WTC11 (cell line): ENCODE measurements around the gene DDX10. TPM values are rescaled to one million over a fixed set of nuclear protein-coding genes. Genes with fewer than 3 reads are reported as not detected.

Experiments used
- ATAC-seq: fragments of 200-7000 bp; cut with Tn5 transposase; 2 replicates; pipeline ENCODE4 v1.10.0; 2021; ENCODE audit warnings: mild to moderate bottlenecking, moderate library complexity
- CTCF ChIA-PET: fragments of 300-600 bp; sonication (Branson Sonifier 250); formaldehyde crosslinking; loops from one replicate; lab custom pipeline; 2021; ENCODE audit warnings: antibody characterized with exemption; lab: Charles Lee
- POLR2A ChIA-PET: fragments of 350-600 bp; sonication (Branson Sonifier 250); formaldehyde crosslinking; loops from one replicate; lab custom pipeline; 2021; ENCODE audit warnings: antibody characterized with exemption; lab: Charles Lee
- DNase-seq: peaks from one replicate; pipeline ENCODE4 v3.0.0; 2021; ENCODE audit warnings: low spot score
- H3K27ac Mint-ChIP-seq: 2 replicates; pipeline ENCODE4 v1.8.0; 2021; ENCODE audit warnings: mixed read lengths
- H3K27me3 Mint-ChIP-seq: 2 replicates; pipeline ENCODE4 v1.8.0; 2021; ENCODE audit warnings: low read depth, mild to moderate bottlenecking, moderate library complexity, mixed read lengths
- H3K36me3 Mint-ChIP-seq: 2 replicates; pipeline ENCODE4 v1.8.0; 2021; ENCODE audit warnings: mixed read lengths
- H3K4me1 Mint-ChIP-seq: 2 replicates; pipeline ENCODE4 v1.8.0; 2022; ENCODE audit warnings: mixed read lengths
- H3K4me3 Mint-ChIP-seq: 2 replicates; pipeline ENCODE4 v1.8.0; 2021; ENCODE audit warnings: mild to moderate bottlenecking, moderate library complexity, mixed read lengths
- H3K9me3 Mint-ChIP-seq: 2 replicates; pipeline ENCODE4 v1.8.0; 2021; ENCODE audit warnings: mixed read lengths
- ATF2 ChIP-seq: sonication (generic); formaldehyde crosslinking; IDR thresholded peaks from 2 replicates; pipeline ENCODE4 v1.8.1; 2022; ENCODE audit warnings: low read depth, missing genetic modification reagents, borderline replicate concordance
- EMX1 ChIP-seq: fragments of 250-450 bp; sonication (Bioruptor Pico); IDR thresholded peaks from 2 replicates; pipeline ENCODE4 v1.8.0; 2021; ENCODE audit warnings: mild to moderate bottlenecking
- ETV6 ChIP-seq: sonication (generic); formaldehyde crosslinking; IDR thresholded peaks from 2 replicates; pipeline ENCODE4 v1.8.1; 2022; ENCODE audit warnings: mild to moderate bottlenecking, missing genetic modification reagents
- JUN ChIP-seq: sonication (generic); formaldehyde crosslinking; IDR thresholded peaks from 2 replicates; pipeline ENCODE4 v1.8.0; 2023; ENCODE audit warnings: mild to moderate bottlenecking, missing genetic modification reagents
- PRDM15 ChIP-seq: sonication (generic); formaldehyde crosslinking; IDR thresholded peaks from 2 replicates; pipeline ENCODE4 v1.8.0; 2022; ENCODE audit warnings: missing genetic modification reagents
- SOX15 ChIP-seq: fragments of 250-450 bp; sonication (Bioruptor Pico); IDR thresholded peaks from 2 replicates; pipeline ENCODE4 v1.9.0; 2021; ENCODE audit warnings: mild to moderate bottlenecking
- SP1 ChIP-seq: sonication (generic); formaldehyde crosslinking; conservative IDR thresholded peaks from 2 replicates; pipeline ENCODE4 v1.8.1; 2022; ENCODE audit warnings: missing genetic modification reagents
- TP53 ChIP-seq: sonication (generic); formaldehyde crosslinking; IDR thresholded peaks from 2 replicates; pipeline ENCODE4 v1.8.1; 2023; ENCODE audit warnings: mild to moderate bottlenecking, missing genetic modification reagents
- ZMAT4 ChIP-seq: fragments of 250-450 bp; sonication (Bioruptor Pico); IDR thresholded peaks from 2 replicates; pipeline ENCODE4 v1.9.0; 2021; ENCODE audit warnings: mild to moderate bottlenecking
- ZNF396 ChIP-seq: fragments of 250-450 bp; sonication (Bioruptor Pico); IDR thresholded peaks from 2 replicates; pipeline ENCODE4 v1.8.0; 2021; ENCODE audit warnings: mild to moderate bottlenecking, moderate library complexity, borderline replicate concordance
- ZNF423 ChIP-seq: fragments of 250-450 bp; sonication (Bioruptor Pico); IDR thresholded peaks from 2 replicates; pipeline ENCODE4 v2.1.2; 2022; ENCODE audit warnings: mild to moderate bottlenecking, moderate library complexity
- ZSCAN18 ChIP-seq: fragments of 250-450 bp; sonication (Bioruptor Pico); IDR thresholded peaks from 2 replicates; pipeline ENCODE4 v2.1.2; 2022; ENCODE audit warnings: mild to moderate bottlenecking, moderate library complexity
- total RNA-seq: library from RNA; stranded (reverse); gene quantifications from 3 replicates; pipeline ENCODE4 v1.2.3, GENCODE V29; 2021
- TF ChIP-seq, protein P1 (sequence below): sonication (generic); formaldehyde crosslinking; IDR thresholded peaks from 2 replicates; pipeline ENCODE4 v1.8.0; 2022; ENCODE audit warnings: mild to moderate bottlenecking, missing genetic modification reagents
- TF ChIP-seq, protein P2 (sequence below): sonication (generic); formaldehyde crosslinking; conservative IDR thresholded peaks from 2 replicates; pipeline ENCODE4 v1.8.1; 2022; ENCODE audit warnings: mild to moderate bottlenecking, missing genetic modification reagents
- TF ChIP-seq, protein P3 (sequence below): sonication (generic); formaldehyde crosslinking; conservative IDR thresholded peaks from 2 replicates; pipeline ENCODE4 v1.8.1; 2023; ENCODE audit warnings: mild to moderate bottlenecking, low read depth, missing genetic modification reagents, moderate library complexity
- TF ChIP-seq, protein P4 (sequence below): fragments of 200-600 bp; IDR thresholded peaks from 2 replicates; pipeline ENCODE4 v1.8.0; 2022; ENCODE audit warnings: antibody characterized with exemption
- TF ChIP-seq, protein P5 (sequence below): fragments of 250-450 bp; sonication (Bioruptor Pico); IDR thresholded peaks from 2 replicates; pipeline ENCODE4 v1.8.0; 2021; ENCODE audit warnings: mild to moderate bottlenecking

The DDX10 gene
- total RNA-seq, 1 experiment from 2014 or later = 56.8 TPM

- TF ChIP-seq JUN = no peak
- TF ChIP-seq, protein P1, sequence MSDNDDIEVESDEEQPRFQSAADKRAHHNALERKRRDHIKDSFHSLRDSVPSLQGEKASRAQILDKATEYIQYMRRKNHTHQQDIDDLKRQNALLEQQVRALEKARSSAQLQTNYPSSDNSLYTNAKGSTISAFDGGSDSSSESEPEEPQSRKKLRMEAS (CRISPR knock-in tag) = no peak
- TF ChIP-seq ZNF423 = no peak
- no peak for TF ChIP-seq ETV6 (CRISPR knock-in tag)
- no peak for TF ChIP-seq SOX15
- no peak for TF ChIP-seq ZSCAN18 (CRISPR knock-in tag)
- no peak for TF ChIP-seq SP1 (CRISPR knock-in tag)
- TF ChIP-seq, protein P2, sequence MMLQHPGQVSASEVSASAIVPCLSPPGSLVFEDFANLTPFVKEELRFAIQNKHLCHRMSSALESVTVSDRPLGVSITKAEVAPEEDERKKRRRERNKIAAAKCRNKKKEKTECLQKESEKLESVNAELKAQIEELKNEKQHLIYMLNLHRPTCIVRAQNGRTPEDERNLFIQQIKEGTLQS (CRISPR knock-in tag) = no peak
- no peak for TF ChIP-seq EMX1 (CRISPR knock-in tag)
Observed at GRCh38 chr11:108854346-108854745, 189.5 kb downstream of the DDX10 start (continued).

DNA sequence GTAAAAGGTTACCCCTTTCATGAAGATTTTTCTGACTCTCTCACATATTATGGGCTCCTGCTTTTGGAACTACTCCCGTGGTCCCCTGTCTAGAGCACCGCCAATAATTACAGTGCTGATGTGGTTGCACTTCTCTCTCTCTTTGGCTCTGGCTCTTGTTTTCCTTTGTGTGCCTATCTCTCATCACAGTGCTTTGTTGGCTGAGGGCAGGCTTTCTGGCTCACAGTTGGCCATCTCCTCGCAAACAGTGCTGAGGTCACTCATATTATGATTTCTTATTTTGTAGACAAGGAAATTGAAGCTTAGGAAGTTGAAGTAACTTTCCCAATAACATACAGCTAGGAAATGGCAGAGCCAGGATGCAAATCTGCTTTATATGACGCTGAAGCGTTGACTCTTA, 192.5 kb downstream of the DDX10 start:
- no peak for ATAC-seq
- H3K4me3 Mint-ChIP-seq = no peak overlapping the region
- no peak for DNase-seq
- no peaks in the 10 kb centered on the region for H3K36me3 Mint-ChIP-seq
- ChIA-PET POLR2A (interaction anchor here (0.6 kb wide), 1 partner anchor 70 kb away, joined by 6 read pairs; no protein-coding TSS in a partner anchor), CTCF (interaction anchor here (1.8 kb wide), 1 partner anchor 14 kb away, joined by 6 read pairs; no protein-coding TSS in a partner anchor)
- TF ChIP-seq, protein P3, sequence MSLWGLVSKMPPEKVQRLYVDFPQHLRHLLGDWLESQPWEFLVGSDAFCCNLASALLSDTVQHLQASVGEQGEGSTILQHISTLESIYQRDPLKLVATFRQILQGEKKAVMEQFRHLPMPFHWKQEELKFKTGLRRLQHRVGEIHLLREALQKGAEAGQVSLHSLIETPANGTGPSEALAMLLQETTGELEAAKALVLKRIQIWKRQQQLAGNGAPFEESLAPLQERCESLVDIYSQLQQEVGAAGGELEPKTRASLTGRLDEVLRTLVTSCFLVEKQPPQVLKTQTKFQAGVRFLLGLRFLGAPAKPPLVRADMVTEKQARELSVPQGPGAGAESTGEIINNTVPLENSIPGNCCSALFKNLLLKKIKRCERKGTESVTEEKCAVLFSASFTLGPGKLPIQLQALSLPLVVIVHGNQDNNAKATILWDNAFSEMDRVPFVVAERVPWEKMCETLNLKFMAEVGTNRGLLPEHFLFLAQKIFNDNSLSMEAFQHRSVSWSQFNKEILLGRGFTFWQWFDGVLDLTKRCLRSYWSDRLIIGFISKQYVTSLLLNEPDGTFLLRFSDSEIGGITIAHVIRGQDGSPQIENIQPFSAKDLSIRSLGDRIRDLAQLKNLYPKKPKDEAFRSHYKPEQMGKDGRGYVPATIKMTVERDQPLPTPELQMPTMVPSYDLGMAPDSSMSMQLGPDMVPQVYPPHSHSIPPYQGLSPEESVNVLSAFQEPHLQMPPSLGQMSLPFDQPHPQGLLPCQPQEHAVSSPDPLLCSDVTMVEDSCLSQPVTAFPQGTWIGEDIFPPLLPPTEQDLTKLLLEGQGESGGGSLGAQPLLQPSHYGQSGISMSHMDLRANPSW = no peak
- TF ChIP-seq ZMAT4 (CRISPR knock-in tag) (no peak), ATF2 (CRISPR knock-in tag) (no peak), TP53 (CRISPR knock-in tag) (no peak), PRDM15 (CRISPR knock-in tag) (no peak), ZNF396 (CRISPR knock-in tag) (no peak)
- TF ChIP-seq, protein P4, sequence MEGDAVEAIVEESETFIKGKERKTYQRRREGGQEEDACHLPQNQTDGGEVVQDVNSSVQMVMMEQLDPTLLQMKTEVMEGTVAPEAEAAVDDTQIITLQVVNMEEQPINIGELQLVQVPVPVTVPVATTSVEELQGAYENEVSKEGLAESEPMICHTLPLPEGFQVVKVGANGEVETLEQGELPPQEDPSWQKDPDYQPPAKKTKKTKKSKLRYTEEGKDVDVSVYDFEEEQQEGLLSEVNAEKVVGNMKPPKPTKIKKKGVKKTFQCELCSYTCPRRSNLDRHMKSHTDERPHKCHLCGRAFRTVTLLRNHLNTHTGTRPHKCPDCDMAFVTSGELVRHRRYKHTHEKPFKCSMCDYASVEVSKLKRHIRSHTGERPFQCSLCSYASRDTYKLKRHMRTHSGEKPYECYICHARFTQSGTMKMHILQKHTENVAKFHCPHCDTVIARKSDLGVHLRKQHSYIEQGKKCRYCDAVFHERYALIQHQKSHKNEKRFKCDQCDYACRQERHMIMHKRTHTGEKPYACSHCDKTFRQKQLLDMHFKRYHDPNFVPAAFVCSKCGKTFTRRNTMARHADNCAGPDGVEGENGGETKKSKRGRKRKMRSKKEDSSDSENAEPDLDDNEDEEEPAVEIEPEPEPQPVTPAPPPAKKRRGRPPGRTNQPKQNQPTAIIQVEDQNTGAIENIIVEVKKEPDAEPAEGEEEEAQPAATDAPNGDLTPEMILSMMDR = no peak
- TF ChIP-seq, protein P5, sequence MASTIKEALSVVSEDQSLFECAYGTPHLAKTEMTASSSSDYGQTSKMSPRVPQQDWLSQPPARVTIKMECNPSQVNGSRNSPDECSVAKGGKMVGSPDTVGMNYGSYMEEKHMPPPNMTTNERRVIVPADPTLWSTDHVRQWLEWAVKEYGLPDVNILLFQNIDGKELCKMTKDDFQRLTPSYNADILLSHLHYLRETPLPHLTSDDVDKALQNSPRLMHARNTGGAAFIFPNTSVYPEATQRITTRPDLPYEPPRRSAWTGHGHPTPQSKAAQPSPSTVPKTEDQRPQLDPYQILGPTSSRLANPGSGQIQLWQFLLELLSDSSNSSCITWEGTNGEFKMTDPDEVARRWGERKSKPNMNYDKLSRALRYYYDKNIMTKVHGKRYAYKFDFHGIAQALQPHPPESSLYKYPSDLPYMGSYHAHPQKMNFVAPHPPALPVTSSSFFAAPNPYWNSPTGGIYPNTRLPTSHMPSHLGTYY (CRISPR knock-in tag) = no peak
- H3K27ac Mint-ChIP-seq = 0 out of 2 replicates have a peak overlapping the region, but pooled peaks have one; percentile 1
- H3K9me3 Mint-ChIP-seq = no peaks in the 10 kb centered on the region
- no peaks in the 10 kb centered on the region for H3K27me3 Mint-ChIP-seq
- peaks cover 10% of the 10 kb centered on the region for H3K4me1 Mint-ChIP-seq
